Keratinocyte (primary cell): ENCODE measurements around the gene GJD2. TPM values are rescaled to one million over a fixed set of nuclear protein-coding genes. Genes with fewer than 3 reads are reported as not detected.

ENCODE experiments used
- DNase-seq: peaks from one replicate; pipeline ENCODE4 v3.0.0-alpha.2; 2011; ENCODE audit warnings: low read depth, missing footprints, low spot score
- FAIRE-seq: peaks from 2 replicates; lab custom pipeline; 2011; peaks lifted over from hg19 to GRCh38; lab: Jason Lieb, UNC
- H2AFZ ChIP-seq: 2 replicates; pipeline ENCODE4 v1.6.0; 2012; ENCODE audit warnings: low read length, control low read depth, inconsistent platforms; ENCODE audit not compliant: control insufficient read depth
- H3K27ac ChIP-seq: 2 replicates; pipeline ENCODE4 v1.5.1; 2011; ENCODE audit warnings: low read length; ENCODE audit not compliant: control insufficient read depth, insufficient read depth
- H3K27me3 ChIP-seq: 3 replicates; pipeline ENCODE4 v1.6.0; 2011; ENCODE audit warnings: low read length; ENCODE audit not compliant: control insufficient read depth, insufficient read depth; ENCODE audit errors: extremely low read depth
- H3K36me3 ChIP-seq, 2 experiments: 2 replicates in 1 of 2; 3 replicates in 1 of 2; pipeline ENCODE4 v1.5.1; 2011; ENCODE audit warnings: low read length in 2 of 2, mild to moderate bottlenecking in 1 of 2; ENCODE audit not compliant: control insufficient read depth in 2 of 2, insufficient read depth in 2 of 2; ENCODE audit errors: extremely low read depth in 1 of 2
- H3K4me1 ChIP-seq: 3 replicates; pipeline ENCODE4 v1.5.1; 2011; ENCODE audit warnings: low read length; ENCODE audit not compliant: control insufficient read depth, insufficient read depth; ENCODE audit errors: extremely low read depth
- H3K4me2 ChIP-seq: 3 replicates; pipeline ENCODE4 v1.6.0; 2011; ENCODE audit warnings: low read depth, low read length; ENCODE audit not compliant: control insufficient read depth, insufficient read depth; ENCODE audit errors: extremely low read depth
- H3K4me3 ChIP-seq, 3 experiments: fragments of 200-600 bp in 1 of 3; sonication (generic) in 1 of 3; 2 replicates in 2 of 3; 3 replicates in 1 of 3; pipeline ENCODE4 v1.5.1; 2011 to 2016; ENCODE audit warnings: low read length in 3 of 3, mild to moderate bottlenecking in 3 of 3, control low read depth in 2 of 3, inconsistent platforms in 1 of 3, low read depth in 1 of 3, mixed read lengths in 1 of 3, mixed run types in 1 of 3, moderate library complexity in 1 of 3; ENCODE audit not compliant: control insufficient read depth in 2 of 3, insufficient read depth in 2 of 3; ENCODE audit errors: extremely low read depth in 1 of 3
- H3K79me2 ChIP-seq: 2 replicates; pipeline ENCODE4 v1.6.0; 2012; ENCODE audit warnings: low read length; ENCODE audit not compliant: control insufficient read depth, insufficient read depth
- H3K9ac ChIP-seq: 3 replicates; pipeline ENCODE4 v1.6.0; 2011; ENCODE audit warnings: low read length; ENCODE audit not compliant: control insufficient read depth, insufficient read depth; ENCODE audit errors: extremely low read depth
- H3K9me1 ChIP-seq: 3 replicates; pipeline ENCODE4 v1.6.0; 2011; ENCODE audit warnings: low read length; ENCODE audit not compliant: control insufficient read depth, insufficient read depth; ENCODE audit errors: extremely low read depth
- H3K9me3 ChIP-seq: 2 replicates; pipeline ENCODE4 v1.5.1; 2012; ENCODE audit warnings: low read depth, low read length; ENCODE audit not compliant: control insufficient read depth
- H4K20me1 ChIP-seq: 3 replicates; pipeline ENCODE4 v1.6.0; 2011; ENCODE audit warnings: low read length; ENCODE audit not compliant: control insufficient read depth, insufficient read depth; ENCODE audit errors: extremely low read depth
- EZH2 ChIP-seq: IDR thresholded peaks from one replicate; pipeline ENCODE4 v1.6.1; 2012; ENCODE audit warnings: inconsistent platforms, mild to moderate bottlenecking, low read length, moderate library complexity
- dilution Hi-C: fragments of 300-500 bp; cut with MboI; formaldehyde crosslinking; loops from one replicate; pipeline ENCODE4 v1.7.0; 2020; ENCODE audit warnings: low sequenced_read_pairs; ENCODE audit not compliant: extremely low pct_ligation_motif_present
- polyA plus RNA-seq, 5 experiments: library from polyadenylated mRNA; depleted of rRNA in 3 of 5; stranded (reverse) in 3 of 5; stranded (forward) in 1 of 5; unstranded in 1 of 5; fragments of >200 nt; gene quantifications; 1 replicate in 1 of 5; 2 replicates in 3 of 5; 3 replicates in 1 of 5; pipeline versions ENCODE4 v1.2.1 to v1.2.3, GENCODE V29; 2011 to 2012; ENCODE audit warnings: missing spikeins in 2 of 5, low read depth in 1 of 5, low replicate concordance in 1 of 5
- TF ChIP-seq, protein P1 (sequence below), 3 experiments: IDR thresholded peaks in 1 of 3; conservative IDR thresholded peaks in 1 of 3; optimal IDR thresholded peaks in 1 of 3; 2 replicates in 2 of 3; 3 replicates in 1 of 3; pipeline versions ENCODE3 to v1.5.1; 2011; ENCODE audit warnings: low read length in 3 of 3, mild to moderate bottlenecking in 3 of 3, moderate library complexity in 2 of 3, control low read depth in 1 of 3, inconsistent platforms in 1 of 3; ENCODE audit not compliant: insufficient read depth in 2 of 3; ENCODE audit errors: extremely low read depth in 1 of 3

The GJD2 gene
- polyA plus RNA-seq, 1 donor (not counting 4 experiments of a cell fraction or from before 2014, with no cell fraction given), result not detected

DNA sequence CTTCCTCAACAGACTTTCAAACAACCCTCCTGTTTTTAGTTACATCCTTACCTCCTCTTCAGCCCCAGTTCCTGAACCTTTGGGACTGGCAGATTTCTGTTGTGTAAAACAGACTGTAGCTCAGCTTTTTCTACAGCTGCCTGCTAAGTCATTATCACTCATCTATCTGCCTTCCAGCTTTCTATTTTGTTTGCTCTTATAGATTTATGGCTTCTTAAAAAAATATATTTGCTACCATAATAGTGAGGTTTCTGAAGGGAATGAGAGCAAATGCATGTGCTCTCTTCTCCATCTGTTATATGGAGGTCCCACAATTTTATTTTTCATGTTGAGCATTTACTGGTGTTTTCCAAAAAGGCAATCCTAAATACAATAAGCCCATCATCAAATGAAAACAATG lies 18.2 kb upstream of the GJD2 start:
- no peak overlapping the region for H3K27ac ChIP-seq
- no peak overlapping the region for H3K9ac ChIP-seq
- H3K27me3 ChIP-seq, result peaks cover 4% of the 10 kb centered on the region
- FAIRE-seq (no peak), DNase-seq (no peak)
- TF ChIP-seq, protein P1, sequence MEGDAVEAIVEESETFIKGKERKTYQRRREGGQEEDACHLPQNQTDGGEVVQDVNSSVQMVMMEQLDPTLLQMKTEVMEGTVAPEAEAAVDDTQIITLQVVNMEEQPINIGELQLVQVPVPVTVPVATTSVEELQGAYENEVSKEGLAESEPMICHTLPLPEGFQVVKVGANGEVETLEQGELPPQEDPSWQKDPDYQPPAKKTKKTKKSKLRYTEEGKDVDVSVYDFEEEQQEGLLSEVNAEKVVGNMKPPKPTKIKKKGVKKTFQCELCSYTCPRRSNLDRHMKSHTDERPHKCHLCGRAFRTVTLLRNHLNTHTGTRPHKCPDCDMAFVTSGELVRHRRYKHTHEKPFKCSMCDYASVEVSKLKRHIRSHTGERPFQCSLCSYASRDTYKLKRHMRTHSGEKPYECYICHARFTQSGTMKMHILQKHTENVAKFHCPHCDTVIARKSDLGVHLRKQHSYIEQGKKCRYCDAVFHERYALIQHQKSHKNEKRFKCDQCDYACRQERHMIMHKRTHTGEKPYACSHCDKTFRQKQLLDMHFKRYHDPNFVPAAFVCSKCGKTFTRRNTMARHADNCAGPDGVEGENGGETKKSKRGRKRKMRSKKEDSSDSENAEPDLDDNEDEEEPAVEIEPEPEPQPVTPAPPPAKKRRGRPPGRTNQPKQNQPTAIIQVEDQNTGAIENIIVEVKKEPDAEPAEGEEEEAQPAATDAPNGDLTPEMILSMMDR (optimal IDR thresholded peaks at IDR 0.05 in 1 of 3, IDR thresholded peaks at IDR 0.05 in 1 of 3, conservative IDR thresholded peaks at IDR 0.05 in 1 of 3; ENCODE audit: extremely low read depth in 1 of 3, insufficient read depth in 2 of 3, low read length in 3 of 3), result no peak
- no peak for TF ChIP-seq EZH2
- no peaks in the 10 kb centered on the region for H3K4me1 ChIP-seq
- no peaks in the 10 kb centered on the region for H3K9me3 ChIP-seq
- no peak overlapping the region for H3K4me2 ChIP-seq
- H3K79me2 ChIP-seq, result no peaks in the 10 kb centered on the region
- no peaks in the 10 kb centered on the region for H4K20me1 ChIP-seq
- H3K9me1 ChIP-seq, result no peaks in the 10 kb centered on the region
- dilution Hi-C loops, result no loop called here
- H3K4me3 ChIP-seq, result no peak overlapping the region
- no peaks in the 10 kb centered on the region for H3K36me3 ChIP-seq
- H2AFZ ChIP-seq, result no peak overlapping the region

- no peaks in the 10 kb centered on the region for H4K20me1 ChIP-seq
- H3K9ac ChIP-seq, result no peak overlapping the region
- H2AFZ ChIP-seq, result no peak overlapping the region
- DNase-seq, result no peak
- no peaks in the 10 kb centered on the region for H3K4me1 ChIP-seq
- H3K4me2 ChIP-seq, result no peak overlapping the region
- H3K27ac ChIP-seq, result no peak overlapping the region
- H3K27me3 ChIP-seq, result peaks cover 4% of the 10 kb centered on the region
- dilution Hi-C loops, result no loop called here
- TF ChIP-seq EZH2, result no peak
- TF ChIP-seq, protein P1 (optimal IDR thresholded peaks at IDR 0.05 in 1 of 3, IDR thresholded peaks at IDR 0.05 in 1 of 3, conservative IDR thresholded peaks at IDR 0.05 in 1 of 3; ENCODE audit: extremely low read depth in 1 of 3, insufficient read depth in 2 of 3, low read length in 3 of 3), result no peak
- FAIRE-seq, result no peak
- H3K36me3 ChIP-seq, result no peaks in the 10 kb centered on the region
- no peaks in the 10 kb centered on the region for H3K79me2 ChIP-seq
- no peaks in the 10 kb centered on the region for H3K9me1 ChIP-seq
- no peaks in the 10 kb centered on the region for H3K9me3 ChIP-seq
- H3K4me3 ChIP-seq, result no peak overlapping the region
Observed at GRCh38 chr15:34772312-34772711, 17.5 kb upstream of the GJD2 start.
